Measurements from ENCODE around the gene ZNF616. TPM values are rescaled to one million over a fixed set of nuclear protein-coding genes. Genes with fewer than 3 reads are reported as not detected.

ZNF616 gene
- total RNA-seq, 4 donors from 2014 or later = 5.1 to 12.2 (median 6.6) TPM

GRCh38 chr19:52155596-52156359 is 16.0 kb upstream of the ZNF616 start:
- no peak for TF ChIP-seq POLR2AphosphoS5 (IDR thresholded peaks at IDR 0.05)
- TF ChIP-seq EP300 (IDR thresholded peaks at IDR 0.05) = no peak
- H3K9me3 ChIP-seq = peaks cover 32% of the 10 kb centered on the region

GRCh38 chr19:52148256-52148655 is 8.5 kb upstream of the ZNF616 start:
- DNase-seq (ENCODE audit: low spot score in 2 of 2) = no peak
- Histone ChIP-seq H3K27ac (no peak overlapping the region), H3K4me1 (no peaks in the 10 kb centered on the region), H3K9me3 (peaks cover 8% of the 10 kb centered on the region), H3K27me3 (no peaks in the 10 kb centered on the region), H3K36me3 (no peaks in the 10 kb centered on the region), H3K4me3 (no peak overlapping the region)
- no peak for TF ChIP-seq EP300 (IDR thresholded peaks at IDR 0.05)
- no peak for TF ChIP-seq POLR2A (IDR thresholded peaks at IDR 0.05)
- TF ChIP-seq CTCF (IDR thresholded peaks at IDR 0.05) = no peak
- no peak for TF ChIP-seq POLR2AphosphoS5 (IDR thresholded peaks at IDR 0.05)

More at GRCh38 chr19:52155596-52156359, 16.0 kb upstream of the ZNF616 start:
- Histone ChIP-seq H3K27me3 (no peaks in the 10 kb centered on the region), H3K4me1 (no peaks in the 10 kb centered on the region), H3K36me3 (peaks cover 46% of the 10 kb centered on the region), H3K4me3 (no peak overlapping the region), H3K27ac (no peak overlapping the region)
- no peak for DNase-seq (ENCODE audit: low spot score in 2 of 2)
- WGBS = 97% methylated on average over 15 of the region's 15 CpGs

- Histone ChIP-seq H3K4me3 (peak overlapping the region; percentile 22), H3K36me3 (no peaks in the 10 kb centered on the region), H3K27me3 (no peaks in the 10 kb centered on the region), H3K4me1 (peaks cover 37% of the 10 kb centered on the region), H3K27ac (peak overlapping the region; percentile 77), H3K9me3 (no peaks in the 10 kb centered on the region)
- no peak for TF ChIP-seq EP300 (IDR thresholded peaks at IDR 0.05)
- no peak for TF ChIP-seq POLR2AphosphoS5 (IDR thresholded peaks at IDR 0.05)
- TF ChIP-seq CTCF (IDR thresholded peaks at IDR 0.05) = no peak
- TF ChIP-seq POLR2A (IDR thresholded peaks at IDR 0.05) = no peak
- WGBS = 45% methylated on average over 3 of the region's 3 CpGs
- DNase-seq (ENCODE audit: low spot score in 2 of 2) = no peak
Observed at GRCh38 chr19:52142001-52142595, 2.4 kb upstream of the ZNF616 start.

DNA sequence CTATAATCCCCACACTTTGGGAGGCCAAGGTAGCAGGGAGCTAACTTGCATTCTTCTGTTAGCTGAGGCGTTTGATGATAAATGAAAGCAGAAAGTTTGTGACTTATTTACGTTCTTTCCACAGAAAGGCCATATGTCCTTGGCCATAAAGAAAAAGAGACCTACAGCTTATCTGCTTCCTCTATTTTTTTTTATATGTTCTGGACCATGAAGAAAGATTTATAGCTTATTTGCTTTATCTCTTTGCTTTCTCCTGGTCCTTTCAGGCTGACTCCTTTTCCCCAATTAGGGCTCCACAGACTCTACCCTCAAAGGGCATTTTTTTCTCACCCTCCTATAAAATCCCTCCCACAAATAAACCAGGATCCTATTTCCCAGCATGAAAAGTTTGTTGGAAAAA is 1.5 kb upstream of the ZNF616 start:
- no peaks in the 10 kb centered on the region for H3K36me3 ChIP-seq

DNA sequence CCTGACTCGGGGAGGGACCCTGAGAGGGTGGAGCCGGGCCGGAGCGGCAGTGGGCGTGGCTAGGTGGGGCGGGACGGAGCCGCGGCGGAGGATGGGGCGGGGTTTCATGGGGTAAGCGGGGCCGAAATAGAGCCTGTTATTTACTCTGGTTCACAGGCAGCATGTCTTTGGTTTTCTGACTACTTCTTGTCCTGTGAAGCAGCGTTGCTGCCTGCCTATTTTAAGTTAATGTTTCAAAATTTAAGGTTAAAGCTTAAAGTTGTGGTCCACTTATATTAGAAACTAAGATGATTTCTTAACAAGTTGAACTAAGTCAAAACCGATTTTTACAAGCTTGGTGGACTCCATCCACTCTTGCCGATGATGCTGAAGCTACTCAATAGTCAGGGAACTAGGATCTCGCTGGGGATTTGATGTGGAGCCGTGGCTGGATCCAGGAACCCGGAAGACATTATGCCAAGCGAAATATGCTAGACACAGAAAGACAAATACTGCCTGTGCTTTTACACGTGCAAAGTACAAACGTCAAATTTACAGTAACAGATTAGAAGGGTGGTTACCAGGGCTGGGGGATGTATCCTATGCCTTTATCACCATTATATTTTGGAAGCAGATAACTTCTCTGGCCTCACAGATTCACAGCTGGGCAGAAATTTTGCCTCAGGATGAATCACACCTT is 433 bp upstream of the ZNF616 start:
- Histone ChIP-seq H3K27me3 (no peaks in the 10 kb centered on the region), H3K27ac (peak overlapping the region; percentile 98), H3K4me1 (peaks cover 37% of the 10 kb centered on the region), H3K4me3 (peak overlapping the region; percentile 93), H3K9me3 (no peaks in the 10 kb centered on the region), H3K36me3 (no peaks in the 10 kb centered on the region)
- no peak for TF ChIP-seq POLR2AphosphoS5 (IDR thresholded peaks at IDR 0.05)
- DNase-seq (ENCODE audit: low spot score in 2 of 2) = no peak
- WGBS = 15% methylated on average over 22 of the region's 22 CpGs

More for the DNA sequence above, 1.5 kb upstream of the ZNF616 start:
- TF ChIP-seq CTCF (IDR thresholded peaks at IDR 0.05) = no peak
- no peak for TF ChIP-seq POLR2AphosphoS5 (IDR thresholded peaks at IDR 0.05)
- no peak for TF ChIP-seq POLR2A (IDR thresholded peaks at IDR 0.05)
- TF ChIP-seq EP300 (IDR thresholded peaks at IDR 0.05) = no peak
- no peak for DNase-seq (ENCODE audit: low spot score in 2 of 2)
- WGBS = 84% methylated on average over 2 of the region's 2 CpGs
- Histone ChIP-seq H3K4me3 (no peak overlapping the region), H3K27me3 (no peaks in the 10 kb centered on the region), H3K9me3 (no peaks in the 10 kb centered on the region), H3K27ac (peak overlapping the region; percentile 77), H3K4me1 (peaks cover 37% of the 10 kb centered on the region)

DNA sequence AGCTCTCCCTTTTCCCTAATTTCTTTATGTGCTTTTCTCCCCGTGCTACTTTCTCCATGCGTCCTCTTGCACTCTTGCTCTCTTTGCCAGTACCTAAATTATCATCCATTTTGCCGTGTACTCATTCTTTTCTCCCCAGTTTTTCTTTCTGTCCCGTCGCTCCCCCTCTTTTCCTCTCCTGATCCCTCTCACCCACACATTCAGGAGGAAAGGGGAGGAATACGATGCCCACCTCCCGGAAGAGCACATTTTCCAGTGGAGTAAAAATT is 821 bp downstream of the ZNF616 start:
- no peaks in the 10 kb centered on the region for H3K27me3 ChIP-seq
- no peak for DNase-seq (ENCODE audit: low spot score in 2 of 2)
- H3K4me1 ChIP-seq = peaks cover 37% of the 10 kb centered on the region
- H3K27ac ChIP-seq = peak overlapping the region; percentile 98
- peak overlapping the region; percentile 93 for H3K4me3 ChIP-seq
- H3K36me3 ChIP-seq = no peaks in the 10 kb centered on the region
- H3K9me3 ChIP-seq = no peaks in the 10 kb centered on the region
- TF ChIP-seq POLR2AphosphoS5 (IDR thresholded peaks at IDR 0.05) = no peak
- TF ChIP-seq POLR2A (IDR thresholded peaks at IDR 0.05) = no peak
- no peak for TF ChIP-seq EP300 (IDR thresholded peaks at IDR 0.05)
- no peak for TF ChIP-seq CTCF (IDR thresholded peaks at IDR 0.05)
- 0% methylated on average over 7 of the region's 7 CpGs for WGBS
